ENCODE measurements around the gene KMO. TPM values are rescaled to one million over a fixed set of nuclear protein-coding genes. Genes with fewer than 3 reads are reported as not detected.

KMO gene
- total and polyA plus RNA-seq, 3 experiments from 2014 or later, result 0.06 to 1.4 (median 0.60) TPM

GRCh38 chr1:241640867-241641622, 108.9 kb downstream of the KMO start:
- H3K9me3 Mint-ChIP-seq, result peaks cover 0 to 8% (median 0%) of the 10 kb centered on the region in 5 donors
- Histone ChIP-seq H3K36me3 (ENCODE audit: insufficient read depth, low read length) (no peaks in the 10 kb centered on the region), H3K4me3 (ENCODE audit: low read length) (no peak overlapping the region), H3K4me1 (ENCODE audit: insufficient read depth, low read length) (peaks cover 33% of the 10 kb centered on the region), H3K27me3 (ENCODE audit: insufficient read depth, low read length, poor library complexity, severe bottlenecking) (no peaks in the 10 kb centered on the region), H3K9me3 (ENCODE audit: low read length) (no peaks in the 10 kb centered on the region), H3K27ac (ENCODE audit: low read depth, low read length) (no peak overlapping the region)
- no peaks in the 10 kb centered on the region for H3K27me3 Mint-ChIP-seq
- no peak for DNase-seq
- POLR2A ChIA-PET, result interaction anchor here (1.1 to 2.3 kb wide), 4 partner anchors 36 to 1615 kb away, joined by 4 to 15 read pairs (median 6); partner anchors contain the start of genes EXO1 and SDCCAG8
- H3K27ac Mint-ChIP-seq, result peak overlapping the region; percentile 38 to 94 (median 82)
- H3K4me3 Mint-ChIP-seq, result peak overlapping the region; percentile 80 to 88 (median 84)
- H3K36me3 Mint-ChIP-seq, result no peaks in the 10 kb centered on the region
- CTCF ChIA-PET, result interaction anchor here (0.9 to 1.4 kb wide), 4 partner anchors 14 to 206 kb away, joined by 3 to 6 read pairs (median 4); no protein-coding TSS in a partner anchor
- H3K4me1 Mint-ChIP-seq, result peaks cover 28 to 40% (median 38%) of the 10 kb centered on the region in 3 donors

- Histone ChIP-seq H3K4me3 (ENCODE audit: low read length) (no peak overlapping the region), H3K27ac (ENCODE audit: low read depth, low read length) (no peak overlapping the region), H3K9me3 (ENCODE audit: low read length) (no peaks in the 10 kb centered on the region), H3K27me3 (ENCODE audit: insufficient read depth, low read length, poor library complexity, severe bottlenecking) (no peaks in the 10 kb centered on the region), H3K36me3 (ENCODE audit: insufficient read depth, low read length) (no peaks in the 10 kb centered on the region), H3K4me1 (ENCODE audit: insufficient read depth, low read length) (peaks cover 25% of the 10 kb centered on the region)
- Mint-ChIP-seq H3K27ac (peak overlapping the region in 5 of 8 donors; percentile 25 to 74 (median 67)), H3K9me3 (peaks cover 0 to 8% (median 0%) of the 10 kb centered on the region in 5 donors), H3K4me3 (peak overlapping the region in 4 of 7 donors; percentile 26 to 88 (median 62)), H3K36me3 (no peaks in the 10 kb centered on the region), H3K27me3 (no peaks in the 10 kb centered on the region), H3K4me1 (peaks cover 23 to 32% (median 30%) of the 10 kb centered on the region in 3 donors)
- DNase-seq, result no peak
- POLR2A ChIA-PET, result interaction anchor here (2.3 kb wide), 1 partner anchor 65 kb away, joined by 15 read pairs; no protein-coding TSS in a partner anchor
- CTCF ChIA-PET, result interaction anchor here (1.3 kb wide), 1 partner anchor 35 kb away, joined by 4 read pairs; no protein-coding TSS in a partner anchor
Measured at GRCh38 chr1:241641773-241642592, 109.8 kb downstream of the KMO start.

- Histone ChIP-seq H3K4me1 (ENCODE audit: insufficient read depth, low read length) (peaks cover 21% of the 10 kb centered on the region), H3K4me3 (ENCODE audit: low read length) (no peak overlapping the region), H3K27ac (ENCODE audit: low read depth, low read length) (no peak overlapping the region), H3K9me3 (ENCODE audit: low read length) (no peaks in the 10 kb centered on the region), H3K36me3 (ENCODE audit: insufficient read depth, low read length) (no peaks in the 10 kb centered on the region), H3K27me3 (ENCODE audit: insufficient read depth, low read length, poor library complexity, severe bottlenecking) (no peaks in the 10 kb centered on the region)
- Mint-ChIP-seq H3K4me3 (peak overlapping the region in 1 of 7 donors; percentile 57), H3K9me3 (peaks cover 0 to 8% (median 0%) of the 10 kb centered on the region in 5 donors), H3K4me1 (peaks cover 18 to 26% (median 24%) of the 10 kb centered on the region in 3 donors), H3K36me3 (no peaks in the 10 kb centered on the region), H3K27ac (peak overlapping the region in 2 of 8 donors; percentile 11 to 25), H3K27me3 (no peaks in the 10 kb centered on the region)
- DNase-seq, result no peak
- ChIA-PET POLR2A (no interaction called here), CTCF (interaction anchor here (1.2 kb wide), 1 partner anchor 12 kb away, joined by 3 read pairs; no protein-coding TSS in a partner anchor)
Measured at GRCh38 chr1:241642593-241642944, 110.4 kb downstream of the KMO start.

- Mint-ChIP-seq H3K27me3 (no peaks in the 10 kb centered on the region), H3K36me3 (no peaks in the 10 kb centered on the region), H3K4me3 (no peak overlapping the region), H3K9me3 (peaks cover 0 to 8% (median 0%) of the 10 kb centered on the region in 5 donors), H3K4me1 (peaks cover 5 to 11% (median 10%) of the 10 kb centered on the region in 3 donors), H3K27ac (no peak overlapping the region)
- peaks cover 5% of the 10 kb centered on the region for H3K4me1 ChIP-seq (ENCODE audit: insufficient read depth, low read length)
- no peaks in the 10 kb centered on the region for H3K36me3 ChIP-seq (ENCODE audit: insufficient read depth, low read length)
- H3K4me3 ChIP-seq (ENCODE audit: low read length), result no peak overlapping the region
- POLR2A ChIA-PET, result no interaction called here
- no peak overlapping the region for H3K27ac ChIP-seq (ENCODE audit: low read depth, low read length)
- DNase-seq, result no peak
- H3K27me3 ChIP-seq (ENCODE audit: insufficient read depth, low read length, poor library complexity, severe bottlenecking), result no peaks in the 10 kb centered on the region
- CTCF ChIA-PET, result no interaction called here
- no peaks in the 10 kb centered on the region for H3K9me3 ChIP-seq (ENCODE audit: low read length)
Measured at GRCh38 chr1:241644259-241644658, 112.1 kb downstream of the KMO start.

GRCh38 chr1:241645199-241645598, 113.0 kb downstream of the KMO start:
- Histone ChIP-seq H3K36me3 (ENCODE audit: insufficient read depth, low read length) (no peaks in the 10 kb centered on the region), H3K9me3 (ENCODE audit: low read length) (no peaks in the 10 kb centered on the region), H3K4me1 (ENCODE audit: insufficient read depth, low read length) (peaks cover 5% of the 10 kb centered on the region), H3K27me3 (ENCODE audit: insufficient read depth, low read length, poor library complexity, severe bottlenecking) (no peaks in the 10 kb centered on the region), H3K4me3 (ENCODE audit: low read length) (no peak overlapping the region), H3K27ac (ENCODE audit: low read depth, low read length) (no peak overlapping the region)
- Mint-ChIP-seq H3K27ac (no peak overlapping the region), H3K9me3 (peaks cover 0 to 10% (median 0%) of the 10 kb centered on the region in 5 donors), H3K4me3 (no peak overlapping the region), H3K36me3 (no peaks in the 10 kb centered on the region), H3K27me3 (peaks cover 0 to 3% of the 10 kb centered on the region in 2 donors), H3K4me1 (peaks cover 4 to 8% (median 8%) of the 10 kb centered on the region in 3 donors)
- ChIA-PET CTCF (no interaction called here), POLR2A (no interaction called here)
- DNase-seq, result no peak

Other genes with a start within 250 kb of the KMO start
- not detected for gene RGS7, start 175.2 kb upstream of the KMO start, total RNA-seq
- gene RGS7, start 175.2 kb upstream of the KMO start, polyA plus RNA-seq, result not detected
- 100 to 1,000 TPM in 1 of 2 experiments, 10 to 100 TPM in 1; 99.8 to 101 TPM for gene FH, start 12.6 kb upstream of the KMO start, total RNA-seq
- 27.2 TPM for gene FH, start 12.6 kb upstream of the KMO start, polyA plus RNA-seq
- gene CHML, start 108.0 kb downstream of the KMO start, total RNA-seq, result 10 to 100 TPM; 20.3 to 21.6 TPM
- gene CHML, start 108.0 kb downstream of the KMO start, polyA plus RNA-seq, result 3.9 TPM
- 1 to 10 TPM; 6.7 to 7.0 TPM for gene OPN3, start 108.0 kb downstream of the KMO start, total RNA-seq
- gene OPN3, start 108.0 kb downstream of the KMO start, polyA plus RNA-seq, result 17.6 TPM
- not detected for gene WDR64, start 119.9 kb downstream of the KMO start, total RNA-seq
- 0.48 TPM for gene WDR64, start 119.9 kb downstream of the KMO start, polyA plus RNA-seq